DLD1 (cell line): ENCODE measurements around the gene SNED1.
"Not testable (repeated sequence)": the region's sequence is repeated elsewhere in the genome, so short reads cannot be mapped to it uniquely, and the experiment has no call there.

ENCODE experiments used
- in situ Hi-C: cut with HindIII; loops from 2 replicates; pipeline ENCODE4 v1.10.0; 2017; ENCODE audit warnings: low sequenced_read_pairs

The SNED1 gene

GRCh38 chr2:241104611-241105010, 106.2 kb downstream of the SNED1 start:
- in situ Hi-C loops: not testable (repeated sequence)

GRCh38 chr2:241105641-241106040, 107.2 kb downstream of the SNED1 start:
- in situ Hi-C loops: no loop called here

- in situ Hi-C loops: no loop called here
Measured at GRCh38 chr2:241107031-241107783, 108.8 kb downstream of the SNED1 start.

DNA sequence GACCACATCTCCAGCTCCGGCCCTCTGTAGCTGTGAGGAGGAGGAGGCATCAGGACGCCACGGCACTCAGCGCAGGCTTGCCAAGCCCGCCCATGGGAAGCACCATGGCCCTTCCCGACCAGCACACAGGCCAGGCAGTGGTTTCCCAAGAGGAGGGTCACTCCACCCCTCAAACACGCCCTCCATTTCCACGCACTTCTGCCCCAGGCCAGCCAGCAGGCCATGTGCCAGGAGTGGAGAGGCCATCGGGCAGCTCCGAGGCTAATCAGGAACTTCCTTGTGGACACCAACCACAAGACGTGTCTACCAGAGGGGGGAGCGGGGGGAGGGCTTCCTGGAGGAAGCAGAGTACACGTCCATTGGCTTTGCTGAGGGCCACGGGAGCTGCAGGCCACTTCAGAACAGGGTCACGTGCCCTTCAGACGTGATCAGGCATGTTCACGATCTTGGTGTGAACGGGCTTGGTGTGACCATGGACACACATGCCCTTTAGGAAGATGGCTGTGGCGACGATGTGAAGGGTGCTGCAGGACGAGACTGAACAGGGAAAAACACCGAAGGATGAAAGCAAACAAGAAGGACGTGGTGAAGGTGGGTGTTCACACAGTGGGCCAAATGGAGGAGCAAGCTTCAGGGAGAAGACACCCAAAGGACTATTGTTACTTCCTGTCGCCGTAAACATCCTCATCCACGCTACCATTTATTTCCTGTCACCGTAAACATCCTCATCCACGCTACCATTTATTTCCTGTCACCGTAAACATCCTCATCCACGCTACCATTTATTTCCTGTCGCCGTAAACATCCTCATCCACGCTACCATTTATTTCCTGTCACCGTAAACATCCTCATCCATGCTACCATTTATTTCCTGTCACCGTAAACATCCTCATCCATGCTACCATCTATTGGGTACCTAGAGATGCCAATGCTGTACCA, 110.1 kb downstream of the SNED1 start:
- in situ Hi-C loops: no loop called here

- in situ Hi-C loops: no loop called here
Measured at GRCh38 chr2:241109210-241110088, 111.0 kb downstream of the SNED1 start.

DNA sequence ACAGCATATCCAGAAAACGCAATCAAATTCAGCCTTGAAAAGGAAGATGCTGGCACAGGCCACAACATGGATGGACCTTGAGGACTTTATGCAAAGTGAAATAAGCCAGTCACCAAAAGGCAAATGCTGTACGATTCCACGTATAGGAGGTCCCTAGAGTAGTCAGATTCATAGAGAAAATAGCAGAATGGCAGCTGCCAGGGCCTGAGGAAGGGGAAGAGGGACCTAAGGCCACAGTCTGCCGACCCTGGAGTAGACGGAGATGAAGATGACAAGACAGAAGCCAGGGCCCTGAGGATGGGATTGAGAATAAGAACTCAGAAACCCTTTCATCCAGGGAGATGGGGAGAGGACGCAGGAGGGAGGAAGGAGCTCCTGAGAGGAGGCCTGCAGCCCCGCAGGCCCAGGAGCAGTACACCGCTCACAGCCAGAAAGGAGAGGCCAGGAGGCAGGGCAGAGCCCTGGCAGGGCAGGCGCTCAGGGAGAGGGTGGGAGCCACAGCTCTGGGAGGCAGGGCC, 111.7 kb downstream of the SNED1 start:
- in situ Hi-C loops: no loop called here

- in situ Hi-C loops: no loop called here
Measured at GRCh38 chr2:241110607-241111439, 112.4 kb downstream of the SNED1 start.

GRCh38 chr2:241111440-241111805, 113.0 kb downstream of the SNED1 start:
- in situ Hi-C loops: no loop called here

DNA sequence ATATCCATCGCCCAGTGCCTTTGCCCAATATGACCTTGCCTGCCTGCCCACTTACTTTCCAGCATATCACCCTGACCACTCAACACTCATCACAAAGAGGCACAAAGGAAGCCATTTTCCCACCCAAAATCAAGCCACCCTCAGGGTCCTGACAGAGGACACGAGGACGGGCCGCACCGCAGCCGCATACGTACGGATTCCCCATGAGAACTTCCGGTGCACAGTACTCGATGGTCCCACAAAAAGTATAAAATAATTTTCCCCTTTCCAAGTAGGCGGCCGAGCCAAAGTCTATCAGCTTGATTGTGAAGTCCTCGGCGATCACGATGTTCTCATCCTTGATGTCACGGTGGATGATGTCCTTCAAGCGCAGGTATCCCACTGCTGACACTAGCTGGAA, 113.6 kb downstream of the SNED1 start:
- in situ Hi-C loops: no loop called here

GRCh38 chr2:241112592-241112991, 114.2 kb downstream of the SNED1 start:
- in situ Hi-C loops: no loop called here

DNA sequence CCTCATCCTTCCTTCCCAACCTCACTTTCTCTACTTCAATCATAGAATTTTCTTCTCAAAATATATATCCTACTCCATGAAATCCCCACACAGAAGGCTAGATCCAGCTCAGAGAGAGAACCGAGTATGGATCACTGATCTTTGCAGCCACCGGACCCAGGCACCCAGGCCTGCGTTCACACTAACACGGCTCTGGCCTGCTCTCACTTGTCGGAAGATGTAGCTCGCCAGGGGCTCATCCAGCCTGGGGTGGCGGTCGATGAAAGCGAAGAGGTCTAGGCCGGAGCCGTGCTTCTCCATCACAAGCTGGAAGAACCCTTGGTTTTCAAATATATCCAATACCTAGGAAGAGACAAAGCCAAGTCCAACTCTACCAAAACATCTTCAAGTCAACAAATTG, 116.4 kb downstream of the SNED1 start:
- in situ Hi-C loops: no loop called here

DNA sequence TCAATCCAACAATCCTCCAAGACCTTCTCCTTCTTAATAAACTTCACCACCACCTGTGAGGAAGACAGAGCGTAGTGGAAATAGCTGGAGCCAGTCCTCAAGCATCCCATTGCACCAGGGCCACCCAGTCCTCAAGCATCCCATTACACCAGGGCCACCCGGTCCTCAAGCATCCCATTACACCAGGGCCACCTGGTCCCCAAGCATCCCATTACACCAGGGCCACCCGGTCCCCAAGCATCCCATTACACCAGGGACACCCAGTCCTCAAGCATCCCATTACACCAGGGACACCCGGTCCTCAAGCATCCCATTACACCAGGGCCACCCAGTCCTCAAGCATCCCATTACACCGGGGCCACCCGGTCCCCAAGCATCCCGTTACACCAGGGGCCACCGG, 116.9 kb downstream of the SNED1 start:
- in situ Hi-C loops: no loop called here

DNA sequence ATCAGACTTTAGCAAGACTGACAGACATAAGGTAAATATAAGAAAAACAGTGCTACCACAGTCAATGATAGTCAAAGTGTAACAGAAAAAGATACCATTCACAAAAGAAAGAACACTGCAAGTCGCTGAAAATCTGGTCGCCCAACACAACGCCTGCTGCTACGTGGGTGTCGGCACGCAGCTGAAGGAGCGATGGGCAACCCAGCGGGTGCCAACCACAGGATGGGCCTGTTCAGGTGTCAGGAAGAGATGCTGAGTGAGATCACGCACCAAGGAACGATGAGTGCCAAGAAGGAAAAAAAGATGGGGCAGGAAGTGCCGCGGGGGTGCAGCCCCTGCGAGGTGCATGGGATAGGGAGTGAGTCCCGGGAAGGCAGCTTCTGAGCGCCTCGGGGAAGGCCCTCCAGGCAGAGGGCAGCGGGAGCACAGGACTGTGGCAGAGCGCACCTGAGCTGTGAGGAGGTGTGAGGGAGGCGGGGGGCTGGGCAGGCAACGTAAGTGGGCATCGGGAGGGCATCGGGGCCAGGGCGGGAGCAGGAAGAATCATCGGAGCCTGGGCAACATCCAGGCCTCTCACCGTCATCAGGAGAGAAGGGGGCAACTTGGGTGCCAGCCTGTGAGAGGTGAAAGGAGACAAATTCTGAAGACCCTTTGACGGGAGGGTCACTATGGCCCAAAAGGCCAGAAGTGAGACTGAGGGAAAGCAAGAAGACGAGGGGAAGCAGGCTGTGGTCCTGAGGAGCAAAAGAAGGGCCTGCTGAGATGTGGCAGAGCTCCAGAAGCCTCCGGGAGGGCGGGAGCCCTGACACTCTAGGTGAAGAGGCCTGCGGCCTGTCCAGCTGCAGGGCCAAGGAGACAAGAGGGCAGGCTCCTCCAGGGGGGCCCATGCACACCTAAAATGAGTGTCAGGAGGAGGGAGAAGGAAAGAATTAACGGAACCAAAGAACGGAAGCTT, 118.5 kb downstream of the SNED1 start:
- in situ Hi-C loops: no loop called here

GRCh38 chr2:241118737-241119505, 120.5 kb downstream of the SNED1 start:
- in situ Hi-C loops: no loop called here

GRCh38 chr2:241120440-241120839, 122.0 kb downstream of the SNED1 start:
- in situ Hi-C loops: no loop called here

DNA sequence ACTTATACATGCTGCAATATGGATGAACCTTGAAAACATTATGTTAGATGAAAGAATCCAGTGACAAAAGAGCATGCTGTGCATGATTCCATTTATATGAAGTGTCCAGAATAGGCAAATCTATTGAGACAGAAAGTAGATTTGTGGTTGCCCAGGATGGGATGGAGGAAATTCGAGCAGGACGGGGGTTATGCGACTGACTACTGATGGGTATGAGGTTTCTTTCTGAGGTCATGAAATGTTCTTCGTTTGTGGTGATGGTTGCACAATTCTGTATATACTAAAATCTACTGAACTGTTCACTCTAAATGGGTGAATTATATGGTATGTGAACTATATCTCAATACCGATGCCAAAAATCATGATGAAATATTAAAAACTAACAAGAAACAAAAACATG, 122.6 kb downstream of the SNED1 start:
- in situ Hi-C loops: no loop called here

GRCh38 chr2:241122376-241123002, 124.1 kb downstream of the SNED1 start:
- in situ Hi-C loops: no loop called here
